Measurements from ENCODE around the gene SNCB. TPM values are rescaled to one million over a fixed set of nuclear protein-coding genes. Genes with fewer than 3 reads are reported as not detected.

The SNCB gene
- total and polyA plus RNA-seq, 2 of the 8 experiments (the other 6 are each of a cell fraction or from before 2014, with no cell fraction given) = 4.2 to 5.9 TPM

GRCh38 chr5:176628406-176629228 is 1.7 kb downstream of the SNCB start:
- H3K9me3 ChIP-seq (ENCODE audit: insufficient read depth in 2 of 2, low read depth in 1 of 2, low read length in 1 of 2) = no peaks in the 10 kb centered on the region
- H3K18ac ChIP-seq (ENCODE audit: extremely low read depth, low read length) = no peak overlapping the region
- no peak overlapping the region for H2BK15ac ChIP-seq (ENCODE audit: low read length)
- peaks cover 0 to 4% of the 10 kb centered on the region in 2 experiments for H4K20me1 ChIP-seq (replicated peaks in 1 of 2; ENCODE audit: control insufficient read depth in 1 of 2, insufficient read depth in 2 of 2, low read length in 2 of 2)
- no peak for DNase-seq (ENCODE audit: low read depth in 1 of 2, low spot score in 2 of 2)
- H3K4me2 ChIP-seq (ENCODE audit: insufficient read depth in 1 of 2, low read depth in 2 of 2, low read length in 2 of 2) = peak overlapping the region; percentile 89 to 100; a peak in 3 of 4 replicates
- H2AK5ac ChIP-seq (ENCODE audit: low read depth, low read length) = no peak overlapping the region
- peaks cover 16% of the 10 kb centered on the region for H3K23me2 ChIP-seq (ENCODE audit: low read depth, low read length)
- H3K4me1 ChIP-seq (replicated peaks in 1 of 4; ENCODE audit: control insufficient read depth in 3 of 4, insufficient read depth in 4 of 4, low read length in 3 of 4) = peaks cover 7 to 30% (median 11%) of the 10 kb centered on the region in 4 experiments
- WGBS, 2 experiments (ENCODE audit: extremely low coverage in 1 of 2, insufficient coverage in 1 of 2, insufficient read length in 1 of 2, insufficient replicate concordance in 2 of 2, low coverage in 1 of 2, low lambda C conversion rate in 2 of 2, missing lambda C conversion rate in 1 of 2) = 65% methylated on average over 13 of the region's 13 CpGs; no CpG with 5 or more reads in 1 of the 2 experiments
- no peak overlapping the region for H4K5ac ChIP-seq (ENCODE audit: insufficient read length, low read depth, low read length)
- no peak overlapping the region for H3K56ac ChIP-seq (replicated peaks; ENCODE audit: insufficient read length, low read depth, low read length)
- ChIA-PET POLR2A (ENCODE audit: partially characterized antibody) (interaction anchor here (1.0 to 2.7 kb wide), 6 partner anchors 8 to 92 kb away, joined by 3 to 19 read pairs (median 3); partner anchors contain the start of gene RNF44), CTCF (ENCODE audit: partially characterized antibody) (interaction anchor here (0.8 kb wide), 1 partner anchor 55 kb away, joined by 4 read pairs; no protein-coding TSS in a partner anchor)
- no peaks in the 10 kb centered on the region for H3K79me1 ChIP-seq (ENCODE audit: low read depth, low read length)
- no peak overlapping the region; the same call in 1 of the 2 replicates for H2BK20ac ChIP-seq (ENCODE audit: low read length)
- no peak overlapping the region for H2BK120ac ChIP-seq (replicated peaks; ENCODE audit: low read depth, low read length)
- FAIRE-seq = no peak
- peak overlapping the region; percentile 81 to 89 (median 84); a peak in 4 of 8 replicates for H3K4me3 ChIP-seq (ENCODE audit: extremely low read depth in 1 of 4, insufficient read depth in 2 of 4, low read depth in 3 of 4, low read length in 4 of 4)
- no peak overlapping the region for H3K27ac ChIP-seq (ENCODE audit: low read depth, low read length)
- no peaks in the 10 kb centered on the region for H3K36me3 ChIP-seq (ENCODE audit: control insufficient read depth in 2 of 4, insufficient read depth in 4 of 4, low read length in 3 of 4)
- H3K9ac ChIP-seq (replicated peaks in 1 of 4; ENCODE audit: extremely low read depth in 1 of 4, low read depth in 3 of 4, low read length in 3 of 4) = no peak overlapping the region
- no peak overlapping the region for H4K91ac ChIP-seq (replicated peaks; ENCODE audit: insufficient read length, low read length)
- no peak overlapping the region for H2BK5ac ChIP-seq (ENCODE audit: low read depth, low read length)
- H3K27me3 ChIP-seq (replicated peaks in 1 of 4; ENCODE audit: control insufficient read depth in 3 of 4, extremely low read depth in 1 of 4, insufficient read depth in 3 of 4, low read length in 3 of 4) = peaks cover 3 to 40% (median 34%) of the 10 kb centered on the region in 4 experiments
- no peak overlapping the region for H3K4ac ChIP-seq (replicated peaks; ENCODE audit: insufficient read length, low read depth, low read length)
- H3K14ac ChIP-seq (ENCODE audit: insufficient read length) = no peak overlapping the region
- H4K8ac ChIP-seq (ENCODE audit: extremely low read depth, insufficient read depth, low read length) = no peak overlapping the region
- no peak for TF ChIP-seq KDM4A (IDR thresholded peaks at IDR 0.05; ENCODE audit: low read depth, low read length, severe bottlenecking)
- peak; percentile 19; the same call in 1 of the 2 replicates for TF ChIP-seq TBP (IDR thresholded peaks at IDR 0.05; ENCODE audit: low read depth, low read length)
- 0 out of 2 replicates have a peak, but pooled peaks have one; percentile 37 for TF ChIP-seq KDM1A (IDR thresholded peaks at IDR 0.05; ENCODE audit: borderline replicate concordance, low read length)
- H3K23ac ChIP-seq (ENCODE audit: insufficient read length) = no peak overlapping the region
- no peaks in the 10 kb centered on the region for H3K79me2 ChIP-seq (ENCODE audit: control insufficient read depth in 1 of 2, insufficient read depth in 2 of 2, low read length in 2 of 2)
- H2BK12ac ChIP-seq (ENCODE audit: low read depth, low read length) = no peak overlapping the region
- no peak overlapping the region for H2AFZ ChIP-seq (ENCODE audit: low read length)
